CD14-positive monocyte (primary cell): Measurements from ENCODE around the gene TTYH1. TPM values are rescaled to one million over a fixed set of nuclear protein-coding genes. Genes with fewer than 3 reads are reported as not detected.

Source experiments
- DNase-seq, 3 donors: peaks; one replicate each; pipeline ENCODE4 v3.0.0-alpha.2; 2011 to 2022
- H2AFZ ChIP-seq: 2 replicates; pipeline ENCODE4 v1.6.0; 2012; ENCODE audit warnings: mild to moderate bottlenecking, low read depth, low read length, inconsistent platforms; ENCODE audit not compliant: insufficient read depth, poor library complexity, severe bottlenecking
- H3K27ac ChIP-seq, 2 donors: 1 replicate in 1 of 2; 2 replicates in 1 of 2; pipeline ENCODE4 v1.5.1; 2012 to 2013; ENCODE audit warnings: low read length in 2 of 2, control low read depth in 1 of 2, inconsistent platforms in 1 of 2, low read depth in 1 of 2, mild to moderate bottlenecking in 1 of 2
- H3K27me3 ChIP-seq, 2 donors: one replicate each; pipeline versions ENCODE4 v1.6.0 to v1.6.1; 2011 to 2013; ENCODE audit warnings: low read length in 2 of 2; ENCODE audit not compliant: control insufficient read depth in 2 of 2, insufficient read depth in 2 of 2
- H3K36me3 ChIP-seq, 2 donors: replicated peaks in 1 of 2; 1 replicate in 1 of 2; 2 replicates in 1 of 2; pipeline versions ENCODE4 v1.5.1 to v1.6.1; 2012 to 2013; ENCODE audit warnings: low read length in 2 of 2, control low read depth in 1 of 2, inconsistent platforms in 1 of 2, mild to moderate bottlenecking in 1 of 2; ENCODE audit not compliant: insufficient read depth in 2 of 2, control insufficient read depth in 1 of 2
- H3K4me1 ChIP-seq, 2 donors: 1 replicate in 1 of 2; 2 replicates in 1 of 2; pipeline versions ENCODE4 v1.5.1 to v1.6.1; 2012 to 2013; ENCODE audit warnings: low read length in 2 of 2, control low read depth in 1 of 2, inconsistent platforms in 1 of 2, mild to moderate bottlenecking in 1 of 2, moderate library complexity in 1 of 2; ENCODE audit not compliant: insufficient read depth in 2 of 2, control insufficient read depth in 1 of 2
- H3K4me2 ChIP-seq: replicated peaks from 2 replicates; pipeline ENCODE3; 2012; ENCODE audit warnings: low read length, moderate library complexity, mild to moderate bottlenecking; ENCODE audit not compliant: poor library complexity, severe bottlenecking; ENCODE audit errors: extremely low read depth
- H3K4me3 ChIP-seq, 3 experiments: fragments of 200-600 bp in 1 of 3; sonication (generic) in 1 of 3; replicated peaks in 1 of 3; 1 replicate in 2 of 3; 2 replicates in 1 of 3; pipeline ENCODE4 v1.5.1; 2011 to 2013; ENCODE audit warnings: low read length in 3 of 3, mild to moderate bottlenecking in 3 of 3, control low read depth in 2 of 3, low read depth in 2 of 3, inconsistent platforms in 1 of 3, moderate library complexity in 1 of 3
- H3K79me2 ChIP-seq: 2 replicates; pipeline ENCODE4 v1.6.0; 2012; ENCODE audit warnings: mild to moderate bottlenecking, control low read depth, inconsistent platforms, low read length, moderate library complexity; ENCODE audit not compliant: insufficient read depth
- H3K9ac ChIP-seq: 2 replicates; pipeline ENCODE4 v1.6.0; 2017; ENCODE audit warnings: low read length, mild to moderate bottlenecking; ENCODE audit not compliant: insufficient read depth, poor library complexity, severe bottlenecking
- H3K9me3 ChIP-seq, 2 donors: replicated peaks in 1 of 2; 1 replicate in 1 of 2; 2 replicates in 1 of 2; pipeline versions ENCODE4 v1.5.1 to v1.6.1; 2012 to 2013; ENCODE audit warnings: low read length in 2 of 2, control low read depth in 1 of 2; ENCODE audit not compliant: control insufficient read depth in 1 of 2, insufficient read depth in 1 of 2
- H4K20me1 ChIP-seq: 2 replicates; pipeline ENCODE4 v1.6.0; 2012; ENCODE audit warnings: mild to moderate bottlenecking, low read length, control low read depth, moderate library complexity; ENCODE audit not compliant: insufficient read depth
- H3K27ac Mint-ChIP-seq, 7 donors: one replicate each; pipeline ENCODE4 v1.8.0; 2020; ENCODE audit warnings: mild to moderate bottlenecking in 7 of 7, mixed read lengths in 7 of 7, moderate library complexity in 6 of 7, inconsistent platforms in 2 of 7
- H3K27me3 Mint-ChIP-seq, 3 donors: one replicate each; pipeline ENCODE4 v1.8.0; 2021 to 2022; ENCODE audit warnings: low read depth in 3 of 3, mild to moderate bottlenecking in 3 of 3, mixed read lengths in 3 of 3, moderate library complexity in 3 of 3, inconsistent platforms in 1 of 3
- H3K36me3 Mint-ChIP-seq, 2 donors: one replicate each; pipeline ENCODE4 v1.8.0; 2020; ENCODE audit warnings: mixed read lengths in 2 of 2, inconsistent platforms in 1 of 2, mild to moderate bottlenecking in 1 of 2
- H3K4me1 Mint-ChIP-seq: one replicate; pipeline ENCODE4 v1.8.0; 2020; ENCODE audit warnings: mild to moderate bottlenecking, mixed read lengths
- H3K4me3 Mint-ChIP-seq, 2 donors: one replicate each; pipeline ENCODE4 v1.8.0; 2020; ENCODE audit warnings: mild to moderate bottlenecking in 2 of 2, mixed read lengths in 2 of 2, moderate library complexity in 1 of 2
- H3K9me3 Mint-ChIP-seq, 7 donors: one replicate each; pipeline ENCODE4 v1.8.0; 2020 to 2022; ENCODE audit warnings: mixed read lengths in 7 of 7, mild to moderate bottlenecking in 6 of 7, moderate library complexity in 6 of 7, inconsistent platforms in 2 of 7
- CTCF ChIP-seq: fragments of 200-600 bp; IDR thresholded peaks from one replicate; pipeline ENCODE4 v1.8.0; 2022; ENCODE audit warnings: antibody characterized with exemption, mild to moderate bottlenecking
- WGBS: methylation state at CpG from one replicate; pipeline ENCODE4 v1.1.5; 2013; ENCODE audit warnings: missing lambda C conversion rate; ENCODE audit not compliant: insufficient coverage; 5-methylcytosine and 5-hydroxymethylcytosine counted together
- intact Hi-C, 2 donors: fragments of 100-400 bp; cut with micrococcal nuclease; formaldehyde crosslinking; loops; one replicate each; pipeline versions ENCODE4 v1.15.0 to v1.15.1; 2023
- polyA plus RNA-seq, 3 donors: library from polyadenylated mRNA; depleted of rRNA in 1 of 3; unstranded in 2 of 3; stranded (reverse) in 1 of 3; fragments of 300-500 nt in 2 of 3; fragments of >200 nt in 1 of 3; fragmentation: Illumina TruSeq in 2 of 3; gene quantifications; 1 replicate in 2 of 3; 2 replicates in 1 of 3; pipeline ENCODE4 v1.2.3, GENCODE V29; 2012 to 2021

Gene TTYH1
- polyA plus RNA-seq, 3 donors = not detected

- Histone ChIP-seq H3K36me3 (no peaks in the 10 kb centered on the region), H4K20me1 (no peaks in the 10 kb centered on the region)
Measured at GRCh38 chr19:54405628-54406027, 9.6 kb upstream of the TTYH1 start.

GRCh38 chr19:54407780-54408179 lies 7.5 kb upstream of the TTYH1 start:
- peaks cover 13 to 28% (median 25%) of the 10 kb centered on the region in 3 donors for H3K27me3 Mint-ChIP-seq
- H3K36me3 Mint-ChIP-seq = no peaks in the 10 kb centered on the region
- Histone ChIP-seq H3K9ac (no peak overlapping the region), H2AFZ (no peak overlapping the region), H3K27ac (no peak overlapping the region), H3K36me3 (no peaks in the 10 kb centered on the region), H3K27me3 (peaks cover 5 to 6% of the 10 kb centered on the region in 2 donors), H3K4me2 (no peak overlapping the region), H3K4me3 (no peak overlapping the region), H3K9me3 (peaks cover 5 to 7% of the 10 kb centered on the region in 2 donors), H3K79me2 (no peaks in the 10 kb centered on the region), H4K20me1 (no peaks in the 10 kb centered on the region), H3K4me1 (no peaks in the 10 kb centered on the region)
- no peaks in the 10 kb centered on the region for H3K4me1 Mint-ChIP-seq
- TF ChIP-seq CTCF = no peak
- DNase-seq = no peak
- intact Hi-C loops = no loop called here
- no peak overlapping the region for H3K27ac Mint-ChIP-seq
- 75% methylated on average over 2 of the region's 7 CpGs for WGBS
- no peak overlapping the region for H3K4me3 Mint-ChIP-seq
- H3K9me3 Mint-ChIP-seq = peaks cover 3 to 17% (median 14%) of the 10 kb centered on the region in 7 donors

More at GRCh38 chr19:54405628-54406027, 9.6 kb upstream of the TTYH1 start:
- no peaks in the 10 kb centered on the region for H3K4me1 Mint-ChIP-seq
- no peak overlapping the region for H3K9ac ChIP-seq
- H3K27me3 Mint-ChIP-seq = peaks cover 8 to 16% (median 16%) of the 10 kb centered on the region in 3 donors
- no peak overlapping the region for H3K27ac Mint-ChIP-seq
- H3K4me3 ChIP-seq = no peak overlapping the region
- peaks cover 2 to 3% of the 10 kb centered on the region in 2 donors for H3K27me3 ChIP-seq
- no peaks in the 10 kb centered on the region for H3K79me2 ChIP-seq
- intact Hi-C loops = no loop called here
- H3K36me3 Mint-ChIP-seq = no peaks in the 10 kb centered on the region
- H3K4me2 ChIP-seq = no peak overlapping the region
- H3K27ac ChIP-seq = no peak overlapping the region
- no peak overlapping the region for H2AFZ ChIP-seq
- H3K9me3 ChIP-seq = peaks cover 5 to 7% of the 10 kb centered on the region in 2 donors
- H3K4me1 ChIP-seq = no peaks in the 10 kb centered on the region
- peaks cover 3 to 17% (median 12%) of the 10 kb centered on the region in 7 donors for H3K9me3 Mint-ChIP-seq
- no peak for DNase-seq
- H3K4me3 Mint-ChIP-seq = no peak overlapping the region
- no peak for TF ChIP-seq CTCF
